SHP77 treated with DMSO at 0.1 percent for 48 hours (cell line): ENCODE measurements around the gene ADORA1.

ENCODE experiments used
- DNase-seq: peaks from one replicate; lab custom pipeline; 2025; lab: John Stamatoyannopoulos, UW

ADORA1 gene

DNA sequence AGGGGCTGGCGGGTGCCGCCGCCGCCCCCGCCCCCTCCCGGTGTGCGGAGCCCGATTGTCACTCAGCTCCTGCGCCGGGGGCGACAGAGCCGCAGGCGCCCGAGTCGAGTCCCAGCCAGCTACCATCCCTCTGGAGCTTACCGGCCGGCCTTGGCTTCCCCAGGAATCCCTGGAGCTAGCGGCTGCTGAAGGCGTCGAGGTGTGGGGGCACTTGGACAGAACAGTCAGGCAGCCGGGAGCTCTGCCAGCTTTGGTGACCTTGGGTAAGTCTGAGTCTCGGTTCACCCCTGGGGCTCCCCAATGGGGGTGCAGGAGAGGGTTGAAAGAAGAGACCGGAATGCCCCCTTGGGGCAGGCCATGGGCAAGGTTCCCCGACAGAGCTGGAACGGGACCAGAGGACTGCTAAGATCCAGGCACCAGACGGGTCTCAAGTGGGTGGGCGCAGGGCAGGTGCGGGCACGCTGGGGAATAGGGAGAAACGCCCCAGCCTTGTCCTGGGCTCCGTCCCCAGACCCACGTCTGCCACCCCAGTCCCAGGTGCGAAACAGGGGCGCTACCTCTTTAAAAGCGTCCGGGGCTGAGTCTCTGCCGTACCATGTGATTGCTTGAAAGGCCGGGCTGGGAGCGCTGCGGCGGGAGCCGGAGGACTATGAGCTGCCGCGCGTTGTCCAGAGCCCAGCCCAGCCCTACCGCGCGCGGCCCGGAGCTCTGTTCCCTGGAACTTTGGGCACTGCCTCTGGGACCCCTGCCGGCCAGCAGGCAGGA is at the start of gene ADORA1:
Gene ADORA1 (plus strand): TSS at position 61 of the 765 bp plus-strand sequence. CDS start 1,116 bp downstream, outside the sequence.
- DNase-seq = no peak

DNA sequence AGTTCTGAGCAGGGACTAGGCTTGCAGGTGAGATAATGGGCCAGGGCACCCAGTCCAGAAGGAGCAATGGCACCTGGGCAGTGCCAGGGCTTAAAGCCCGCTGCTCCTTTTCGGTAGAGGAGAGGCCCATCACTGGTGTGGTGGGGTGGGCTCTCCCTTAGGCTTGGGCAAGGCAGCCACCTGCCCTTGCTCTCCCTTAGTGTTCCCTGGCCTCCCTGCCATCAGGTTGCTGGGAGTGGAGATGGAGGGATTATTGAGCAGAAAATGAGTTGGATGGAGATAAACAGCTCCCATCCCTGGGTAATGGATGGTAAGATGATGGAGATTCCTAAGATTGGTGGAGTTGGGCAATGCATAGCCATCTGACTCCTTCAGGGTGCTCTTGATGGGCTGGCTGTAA is 49.6 kb upstream of the ADORA1 start:
- no peak for DNase-seq

DNA sequence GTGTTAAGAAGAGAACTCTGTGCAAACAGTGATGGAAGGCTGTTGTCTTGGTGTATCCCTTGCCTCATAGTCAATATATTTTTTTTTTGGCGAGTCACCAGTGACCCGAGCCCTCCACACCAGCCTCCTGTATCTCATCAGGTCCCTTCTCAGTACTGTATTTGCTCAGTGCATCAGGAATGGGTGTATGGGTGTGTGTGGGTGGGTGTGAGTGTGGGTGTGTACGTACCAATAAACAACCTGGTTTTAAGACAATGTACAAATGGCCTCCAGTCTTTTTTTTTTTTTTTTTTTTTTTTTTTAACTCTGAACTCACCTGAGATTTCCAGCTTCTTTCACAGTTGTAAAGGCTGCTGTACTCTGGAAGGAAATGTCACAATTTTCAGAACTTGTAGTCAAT is 49.0 kb upstream of the ADORA1 start:
- DNase-seq = no peak

- no peak for DNase-seq
These were observed 47.1 kb upstream of the ADORA1 start for GRCh38 chr1:203080456-203080855.

DNA sequence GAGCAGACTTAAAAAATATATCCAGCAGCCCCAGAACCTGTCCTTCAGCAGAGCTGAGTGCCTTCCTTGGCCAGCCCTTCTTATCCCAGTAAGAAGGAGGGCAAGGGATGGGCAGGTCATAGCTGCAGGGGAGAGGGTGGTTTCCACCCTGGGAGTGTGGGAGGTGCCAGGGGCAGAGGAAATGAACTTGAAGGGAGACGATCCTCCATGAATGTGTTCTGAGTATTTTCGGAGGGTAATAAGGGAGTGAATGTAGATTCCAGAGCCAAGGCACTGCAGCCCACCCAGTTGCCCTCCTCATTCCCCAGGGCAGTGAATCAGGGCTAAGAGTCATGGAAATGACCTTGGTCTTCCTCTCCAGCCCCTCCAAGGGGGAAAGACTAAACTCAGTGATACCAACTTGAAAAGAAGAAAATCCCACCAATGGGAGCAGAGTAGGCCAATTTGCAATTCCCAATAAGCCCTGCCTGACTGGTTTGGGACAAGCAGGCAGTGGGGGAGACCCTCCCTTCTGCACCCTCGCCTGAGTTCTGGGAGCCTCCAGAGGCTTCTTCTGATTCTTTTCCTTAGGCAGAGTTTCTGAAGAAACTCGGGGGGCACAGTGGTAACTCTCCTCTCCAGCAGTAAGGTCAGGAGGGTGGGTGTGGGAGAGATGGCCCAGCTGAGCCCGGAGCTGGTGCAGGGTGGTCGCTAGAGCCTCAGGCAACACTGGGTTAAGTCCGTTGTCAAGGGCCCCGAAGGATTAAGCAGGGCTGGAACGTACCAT is 45.9 kb upstream of the ADORA1 start:
- DNase-seq = no peak

GRCh38 chr1:203082231-203082505 is 45.4 kb upstream of the ADORA1 start:
- DNase-seq = no peak

DNA sequence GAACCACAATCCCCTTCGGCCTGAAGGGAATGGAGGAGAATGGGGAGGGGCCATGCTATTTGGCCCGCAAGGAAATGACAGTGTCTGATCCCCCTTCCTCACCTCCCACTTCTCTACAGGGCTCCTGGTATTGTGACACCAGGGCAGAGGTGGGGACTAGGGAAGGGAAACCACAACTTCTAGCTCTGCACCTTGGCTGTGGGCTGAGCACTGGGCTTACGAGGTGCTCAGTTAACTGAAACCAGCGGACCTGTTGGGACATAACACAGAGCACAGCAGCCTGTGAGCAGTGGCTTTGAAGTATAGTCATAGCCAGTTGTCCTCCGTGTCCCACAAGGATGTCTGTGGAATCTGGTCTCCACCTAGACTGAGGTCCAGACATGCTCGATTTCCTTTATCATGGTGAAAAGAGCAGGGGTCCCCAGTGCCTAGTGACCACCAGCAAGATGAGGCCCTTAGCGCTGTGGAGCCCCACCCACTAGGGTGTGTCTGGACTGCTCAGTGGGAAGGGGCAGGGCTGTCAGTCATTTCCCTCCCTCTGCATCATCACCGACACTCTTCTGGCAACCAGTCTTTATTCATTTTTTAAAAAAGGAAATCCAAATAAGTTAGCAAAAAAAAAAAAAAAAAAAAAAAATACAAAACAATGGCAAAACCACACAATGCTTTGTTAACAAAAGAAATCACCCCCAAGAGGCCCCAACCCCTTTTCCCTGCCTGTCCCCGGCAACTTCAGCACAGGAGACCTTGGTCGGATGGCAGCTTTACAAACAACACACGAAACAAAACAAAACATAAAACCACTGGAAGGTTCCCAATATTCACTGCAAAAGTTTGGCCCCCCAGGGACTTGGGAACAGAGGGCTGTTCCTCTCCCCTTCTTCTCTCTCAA is 44.7 kb upstream of the ADORA1 start:
- DNase-seq = no peak

GRCh38 chr1:203083463-203083921 is 44.0 kb upstream of the ADORA1 start:
- DNase-seq = no peak

DNA sequence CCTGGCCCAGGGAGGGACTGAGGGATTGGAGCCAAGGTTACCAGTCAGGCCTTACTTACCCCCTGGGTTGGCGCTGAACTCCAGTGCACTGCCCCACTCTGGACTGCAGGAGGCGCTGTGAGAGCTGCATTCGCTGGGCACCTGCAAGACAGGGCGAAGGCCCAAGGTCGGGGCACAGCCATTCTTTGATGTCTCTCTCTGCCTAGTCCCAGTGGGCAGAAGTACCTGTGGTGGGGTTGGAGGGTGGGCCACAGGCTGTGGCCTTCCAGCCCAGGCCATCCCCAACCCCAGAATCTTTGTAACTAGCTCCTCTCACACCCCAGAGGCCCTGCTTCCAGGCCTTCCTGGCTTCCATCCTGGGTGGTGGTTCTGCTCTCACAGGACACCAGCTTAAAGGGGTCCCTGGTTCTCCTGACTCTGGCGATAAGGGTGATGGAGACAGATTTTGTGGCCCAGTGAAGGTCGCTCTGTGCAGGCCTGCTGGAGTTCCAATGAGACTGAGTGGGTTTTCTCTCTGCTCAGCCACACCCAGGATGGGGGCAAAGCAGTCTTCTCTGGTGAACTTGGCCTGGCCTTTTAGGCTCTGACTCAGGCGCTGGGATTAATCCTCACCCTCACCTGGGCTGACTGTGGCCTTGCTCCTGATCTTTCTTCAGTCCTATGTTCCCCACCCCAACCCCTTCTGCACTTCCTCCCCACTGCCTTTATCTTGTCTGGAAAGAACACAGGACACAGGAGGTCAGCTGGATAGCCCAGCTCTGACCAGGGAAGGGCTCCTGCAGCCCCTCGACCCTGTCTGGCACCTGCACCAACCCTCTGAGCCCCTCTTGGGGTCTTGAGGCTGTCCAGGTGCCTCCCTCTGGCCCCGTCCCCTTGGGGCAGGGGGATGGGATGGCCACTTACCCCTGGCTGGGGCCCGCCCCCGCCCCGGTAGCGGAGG is 42.7 kb upstream of the ADORA1 start:
- no peak for DNase-seq

DNA sequence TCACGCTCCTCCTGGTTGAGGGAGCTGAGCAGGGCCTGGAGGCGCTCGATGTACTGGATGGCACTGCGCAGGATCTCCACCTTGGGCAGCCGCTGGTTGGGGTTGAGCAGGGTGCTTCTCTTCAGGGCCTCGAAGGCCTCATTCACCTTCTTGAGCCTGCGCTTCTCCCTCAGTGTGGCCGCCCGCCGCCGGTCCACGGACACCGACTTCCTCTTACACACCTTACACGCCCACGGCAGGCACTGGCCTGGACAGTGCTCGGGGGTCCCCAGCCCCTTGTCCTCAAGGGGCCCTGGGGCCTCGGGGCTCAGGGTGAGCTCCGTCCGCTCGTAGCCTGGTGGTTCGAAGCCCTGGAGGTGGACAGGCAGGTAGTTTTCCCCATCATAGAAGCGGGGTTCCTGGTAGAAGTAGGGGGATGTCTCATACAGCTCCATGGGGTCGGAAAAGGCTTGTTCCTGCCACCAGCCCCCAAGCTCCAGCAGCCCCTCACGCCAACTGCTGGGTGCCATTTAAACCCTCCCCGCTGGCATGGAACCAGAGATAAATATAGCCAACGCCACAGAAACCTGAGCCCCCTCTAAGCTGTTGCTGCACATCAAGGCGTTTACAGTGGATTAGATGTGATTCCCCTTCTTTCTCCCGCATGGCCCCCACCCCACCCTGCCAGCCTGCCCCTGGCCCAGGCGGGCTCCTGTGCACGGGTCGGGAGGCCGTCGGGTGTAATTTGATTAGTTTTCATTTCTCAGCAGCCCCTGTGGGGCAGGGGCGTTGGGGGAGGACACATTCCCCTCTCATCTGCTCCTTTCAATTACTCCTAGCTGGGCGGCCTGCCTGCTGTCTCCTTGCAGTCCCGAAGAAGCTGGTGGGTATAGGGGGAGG is 41.8 kb upstream of the ADORA1 start, which contains the start of gene MYOG:
Gene MYOG (minus strand): TSS at position 485 of the 879 bp plus-strand sequence. CDS start 51 bp downstream, at position 434.
- no peak for DNase-seq

DNA sequence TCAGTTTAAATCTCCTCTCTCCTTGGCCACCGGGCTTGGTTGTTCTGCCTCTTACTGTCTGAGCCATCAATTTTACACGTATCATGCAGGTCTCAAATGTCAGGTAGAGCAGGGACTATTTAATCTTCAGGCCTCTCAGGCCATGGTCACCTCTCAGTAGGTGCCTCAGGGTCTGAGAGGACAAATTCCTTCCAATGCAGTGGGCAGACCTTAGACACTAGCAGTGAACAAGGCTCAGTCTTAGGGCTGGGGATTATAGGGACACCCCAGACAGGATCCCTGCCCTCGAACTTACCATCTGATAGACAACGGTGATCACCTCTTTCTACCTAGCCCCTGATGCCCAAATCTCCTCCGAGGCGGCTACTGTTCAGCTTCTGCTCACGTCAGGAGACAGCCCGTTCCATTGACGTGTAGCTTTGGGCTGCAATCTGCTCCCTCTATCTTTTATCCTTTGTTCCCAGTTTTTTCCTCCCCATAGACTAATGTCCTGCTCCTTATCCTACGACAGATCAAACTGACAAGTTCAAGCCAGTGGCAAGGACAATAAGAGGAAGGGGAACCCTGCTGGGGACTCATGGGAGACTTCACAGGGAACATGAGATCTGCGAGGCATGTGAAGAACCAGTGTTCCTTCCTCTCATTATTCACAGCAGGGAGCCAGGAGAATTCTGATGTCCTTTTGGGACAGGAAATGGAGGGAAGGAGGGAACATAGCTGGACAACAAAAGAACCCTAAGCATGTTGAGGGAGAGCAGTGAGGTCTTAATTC is 40.3 kb upstream of the ADORA1 start:
- no peak for DNase-seq

DNA sequence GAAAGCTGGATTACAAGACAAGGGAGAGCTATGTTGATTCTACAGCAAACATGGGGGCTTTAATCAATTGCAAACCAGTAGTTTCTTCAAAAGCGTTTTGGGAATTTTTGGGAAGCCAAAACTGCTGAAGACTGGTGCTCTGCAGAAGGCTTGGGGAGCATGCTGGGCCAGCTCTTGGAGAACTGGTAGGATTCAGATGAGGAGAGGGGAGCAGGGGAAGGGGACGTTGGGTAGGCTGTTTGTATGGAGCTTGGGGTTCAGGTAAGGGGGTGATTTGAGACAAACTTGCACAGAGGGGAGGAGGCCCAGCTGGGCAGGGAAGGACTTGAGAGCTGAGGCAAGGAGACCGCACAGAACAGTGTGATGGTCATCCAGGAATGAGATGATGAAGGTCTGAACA is 39.1 kb upstream of the ADORA1 start:
- DNase-seq = no peak

DNA sequence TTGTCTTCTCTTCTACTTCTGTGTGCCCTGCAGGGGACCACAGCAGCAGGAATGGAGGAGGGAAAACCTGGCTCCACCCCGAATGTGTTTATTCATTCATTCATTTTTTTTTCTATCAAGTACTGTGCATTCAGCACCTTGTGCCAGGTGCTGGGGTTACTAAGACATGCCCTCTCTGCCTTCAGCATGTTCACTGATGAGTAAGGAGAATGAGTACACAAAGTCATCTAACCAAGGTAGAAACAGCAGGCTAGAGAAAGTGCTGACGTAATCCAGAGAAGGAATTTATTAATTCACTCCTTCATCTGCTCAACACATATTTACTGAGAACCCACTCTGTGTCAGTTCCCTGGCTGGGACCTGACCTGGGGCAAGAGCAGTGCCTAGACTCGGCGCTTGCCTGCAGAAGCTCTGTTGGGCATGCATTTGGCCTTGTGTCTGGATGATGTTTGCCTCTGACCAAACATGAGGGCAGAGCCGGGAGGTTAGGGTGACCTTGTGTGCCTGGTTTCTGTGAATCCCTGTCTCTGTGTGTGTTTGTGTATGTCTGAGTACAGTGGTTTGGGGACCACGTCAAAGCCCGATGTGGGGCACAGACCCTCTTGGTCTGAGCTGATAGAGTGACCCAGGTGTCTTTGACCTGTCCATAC is 38.4 kb upstream of the ADORA1 start:
- no peak for DNase-seq

DNA sequence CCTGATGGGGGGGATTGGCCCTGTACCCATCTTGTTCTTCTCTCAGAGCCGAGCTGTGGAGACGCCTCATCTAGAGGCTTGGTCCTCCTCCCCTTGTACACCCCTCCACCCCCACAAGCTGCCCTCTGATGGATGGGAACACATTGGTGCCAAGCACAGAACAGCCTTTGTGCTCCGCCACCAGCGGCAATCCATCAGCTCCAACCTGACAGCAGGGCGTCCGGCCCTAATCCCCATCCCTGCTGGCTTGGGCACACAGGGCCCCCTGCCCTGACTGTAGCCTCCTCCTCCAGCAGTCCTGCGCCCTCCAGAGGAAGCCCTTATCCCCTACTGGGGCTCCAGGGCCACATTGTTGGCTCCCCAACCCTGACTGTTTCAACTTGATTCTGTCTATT is 37.9 kb upstream of the ADORA1 start:
- no peak for DNase-seq

DNA sequence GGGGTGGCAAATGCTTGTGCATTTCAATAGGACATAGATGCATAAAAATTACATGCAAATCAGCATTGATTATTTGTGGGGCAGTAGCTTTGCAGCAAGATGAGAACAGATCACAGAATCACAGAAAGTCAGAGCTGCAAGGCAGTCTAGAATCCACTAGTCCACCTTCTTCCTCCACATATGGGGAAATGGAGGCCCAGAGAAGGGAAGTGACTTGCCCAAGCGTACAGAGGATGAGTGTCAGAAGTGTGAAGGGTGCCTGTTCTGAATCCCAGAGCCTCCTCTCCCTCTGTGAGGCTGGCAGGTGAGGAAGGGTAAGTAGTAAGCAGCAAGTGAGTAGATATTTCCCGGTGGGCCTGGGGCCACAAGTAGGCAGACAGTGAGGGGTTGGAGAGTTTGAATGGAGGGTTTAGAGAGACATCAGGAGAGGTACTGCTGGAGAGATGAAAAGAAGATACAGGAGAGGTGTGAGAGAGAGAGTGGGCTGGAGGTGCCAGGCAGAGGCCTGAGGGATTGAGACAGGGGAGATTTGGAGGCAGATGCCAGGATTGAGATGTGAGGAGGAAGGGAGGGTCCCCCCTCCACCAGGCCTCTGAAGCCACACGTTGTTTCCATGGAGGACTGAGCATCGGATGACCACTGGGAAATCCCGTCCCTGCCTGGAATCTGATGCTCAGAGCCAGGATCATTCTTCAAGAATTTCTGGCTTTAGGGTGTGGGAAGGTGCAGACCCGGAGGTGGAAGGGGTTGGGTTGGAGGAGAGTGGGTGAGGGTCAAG is 36.9 kb upstream of the ADORA1 start:
- DNase-seq = no peak

DNA sequence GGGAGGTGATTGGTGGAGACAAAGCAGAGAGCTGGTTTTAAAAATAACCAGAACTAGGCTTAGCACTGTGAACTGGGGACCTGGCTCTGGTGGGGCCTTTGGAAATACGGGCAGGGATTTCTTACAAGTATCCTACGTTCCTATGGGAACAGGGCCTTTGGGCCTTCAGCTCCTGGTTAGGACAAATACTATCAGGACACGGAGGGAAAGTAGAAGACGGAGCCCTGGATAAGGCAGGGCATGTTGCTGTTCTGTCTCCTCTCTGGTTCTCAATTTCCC is 36.4 kb upstream of the ADORA1 start:
- no peak for DNase-seq

GRCh38 chr1:203091761-203092330 is 35.7 kb upstream of the ADORA1 start:
- no peak for DNase-seq

DNA sequence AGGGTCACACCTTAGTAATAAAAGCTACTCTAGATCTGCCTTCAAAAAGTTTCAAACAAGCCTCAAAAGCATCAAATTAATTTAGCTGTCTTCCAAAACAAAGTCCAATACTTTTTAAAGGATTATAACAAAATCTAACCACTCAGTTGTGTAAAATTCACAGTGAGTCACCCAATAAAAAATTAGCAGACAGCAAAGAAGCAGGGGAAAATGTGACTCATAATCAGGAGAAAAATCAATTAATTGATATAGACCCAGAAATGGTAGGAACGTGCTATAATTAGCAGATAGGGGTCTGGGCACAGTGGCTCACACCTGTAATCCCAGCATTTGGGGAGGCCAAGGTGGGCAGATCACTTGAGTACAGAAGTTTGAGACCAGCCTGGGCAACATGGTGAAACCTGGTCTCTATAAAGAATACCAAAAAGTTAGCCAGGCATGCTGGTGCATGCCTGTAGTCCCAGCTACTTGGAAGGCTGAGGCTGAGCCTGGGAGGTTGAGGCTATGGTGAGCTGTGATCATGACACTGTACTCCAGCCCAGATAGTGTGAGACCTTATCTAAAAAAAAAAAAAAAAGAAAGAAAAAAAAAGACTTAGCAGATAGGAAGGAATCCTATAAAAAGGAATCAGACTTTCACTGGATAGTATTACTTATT is 33.6 kb upstream of the ADORA1 start:
- DNase-seq = no peak
